Tibial artery (tissue), 4 donors: ENCODE data around the gene ANKRD40.

Experiments
- DNase-seq, 2 donors: peaks; one replicate each; pipeline ENCODE4 v3.0.0-alpha.2; 2019
- H3K27ac ChIP-seq, 2 donors: fragments of 200-600 bp; sonication (generic) in 1 of 2; 1 replicate in 1 of 2; 2 replicates in 1 of 2; pipeline ENCODE4 v1.5.1; 2018 to 2019; ENCODE audit warnings: mild to moderate bottlenecking in 1 of 2
- H3K27me3 ChIP-seq, 2 donors: fragments of 200-600 bp; sonication (generic) in 1 of 2; one replicate each; pipeline versions ENCODE4 v1.5.1 to v1.6.0; 2016 to 2019
- H3K36me3 ChIP-seq, 3 donors: fragments of 200-600 bp; sonication (generic) in 2 of 3; one replicate each; pipeline ENCODE4 v1.5.1; 2016 to 2019; ENCODE audit warnings: mild to moderate bottlenecking in 2 of 3
- H3K4me1 ChIP-seq, 4 donors: fragments of 200-600 bp; sonication (generic) in 2 of 4; 1 replicate in 3 of 4; 2 replicates in 1 of 4; pipeline ENCODE4 v1.5.1; 2016 to 2019
- H3K4me3 ChIP-seq, 2 donors: fragments of 200-600 bp; sonication (generic) in 1 of 2; 1 replicate in 1 of 2; 2 replicates in 1 of 2; pipeline ENCODE4 v1.5.1; 2018 to 2019; ENCODE audit warnings: mild to moderate bottlenecking in 2 of 2
- H3K9me3 ChIP-seq, 3 donors: fragments of 200-600 bp; sonication (generic) in 1 of 3; one replicate each; pipeline ENCODE4 v1.5.1; 2016 to 2019
- CTCF ChIP-seq, 2 experiments: fragments of 200-600 bp in 1 of 2; fragments of 450-650 bp in 1 of 2; IDR thresholded peaks; one replicate each; pipeline ENCODE4 v1.5.1; 2017 to 2019; ENCODE audit warnings: antibody characterized with exemption in 2 of 2, mild to moderate bottlenecking in 1 of 2, moderate library complexity in 1 of 2
- intact Hi-C: fragments of 100-400 bp; cut with DNase I; formaldehyde crosslinking; loops from one replicate; pipeline ENCODE4 v1.15.0; 2023; ENCODE audit warnings: low total_unique reads

Gene ANKRD40

GRCh38 chr17:50651661-50652060 lies 56.1 kb downstream of the ANKRD40 start:
- H3K36me3 ChIP-seq, result no peaks in the 10 kb centered on the region
- no peaks in the 10 kb centered on the region for H3K27me3 ChIP-seq
- intact Hi-C loops, result no loop called here
- H3K9me3 ChIP-seq, result no peaks in the 10 kb centered on the region
- H3K4me3 ChIP-seq, result no peak overlapping the region
- no peak for TF ChIP-seq CTCF (IDR thresholded peaks at IDR 0.05)
- no peak for DNase-seq
- no peaks in the 10 kb centered on the region for H3K4me1 ChIP-seq
- H3K27ac ChIP-seq, result no peak overlapping the region

GRCh38 chr17:50649042-50649908 lies 58.4 kb downstream of the ANKRD40 start:
- Histone ChIP-seq H3K4me1 (no peaks in the 10 kb centered on the region), H3K9me3 (no peaks in the 10 kb centered on the region), H3K27ac (no peak overlapping the region), H3K27me3 (no peaks in the 10 kb centered on the region), H3K4me3 (no peak overlapping the region), H3K36me3 (no peaks in the 10 kb centered on the region)
- TF ChIP-seq CTCF (IDR thresholded peaks at IDR 0.05), result no peak
- intact Hi-C loops, result no loop called here
- no peak for DNase-seq

- H3K36me3 ChIP-seq, result no peaks in the 10 kb centered on the region
- no peak overlapping the region for H3K4me3 ChIP-seq
- no peak for DNase-seq
- intact Hi-C loops, result no loop called here
- H3K27ac ChIP-seq, result no peak overlapping the region
- no peaks in the 10 kb centered on the region for H3K27me3 ChIP-seq
- TF ChIP-seq CTCF (IDR thresholded peaks at IDR 0.05), result no peak
- H3K4me1 ChIP-seq, result peaks cover 0 to 1% (median 0%) of the 10 kb centered on the region in 4 donors
- no peaks in the 10 kb centered on the region for H3K9me3 ChIP-seq
Measured at GRCh38 chr17:50647187-50647586, 60.5 kb downstream of the ANKRD40 start.

- no peaks in the 10 kb centered on the region for H3K36me3 ChIP-seq
- no peak overlapping the region for H3K4me3 ChIP-seq
- TF ChIP-seq CTCF (IDR thresholded peaks at IDR 0.05), result no peak
- H3K9me3 ChIP-seq, result no peaks in the 10 kb centered on the region
- peaks cover 0 to 13% (median 9%) of the 10 kb centered on the region in 4 donors for H3K4me1 ChIP-seq
- DNase-seq, result no peak
- H3K27ac ChIP-seq, result no peak overlapping the region
- intact Hi-C loops, result no loop called here
- H3K27me3 ChIP-seq, result no peaks in the 10 kb centered on the region
Measured at GRCh38 chr17:50645748-50646682, 61.7 kb downstream of the ANKRD40 start.
